ENCODE results near the gene AGAP2. TPM values are rescaled to one million over a fixed set of nuclear protein-coding genes. Genes with fewer than 3 reads are reported as not detected.

Gene AGAP2
- polyA plus RNA-seq, 1 donor (not counting 4 experiments of a cell fraction or from before 2014, with no cell fraction given), result 0.13 TPM

- no peaks in the 10 kb centered on the region for H3K9me3 ChIP-seq (ENCODE audit: control insufficient read depth, low read depth, low read length)
- no peak for FAIRE-seq
- H3K4me3 ChIP-seq (ENCODE audit: control insufficient read depth in 2 of 3, extremely low read depth in 1 of 3, insufficient read depth in 2 of 3, low read depth in 1 of 3, low read length in 3 of 3), result no peak overlapping the region
- dilution Hi-C loops (cut with MboI; ENCODE audit: extremely low pct_ligation_motif_present, low sequenced_read_pairs), result no loop called here
- H3K27me3 ChIP-seq (ENCODE audit: control insufficient read depth, extremely low read depth, insufficient read depth, low read length), result no peaks in the 10 kb centered on the region
- H3K4me2 ChIP-seq (ENCODE audit: control insufficient read depth, extremely low read depth, insufficient read depth, low read depth, low read length), result no peak overlapping the region
- DNase-seq (ENCODE audit: low read depth, low spot score), result no peak
- TF ChIP-seq CTCF (optimal IDR thresholded peaks at IDR 0.05 in 1 of 3, IDR thresholded peaks at IDR 0.05 in 1 of 3, conservative IDR thresholded peaks at IDR 0.05 in 1 of 3; ENCODE audit: extremely low read depth in 1 of 3, insufficient read depth in 2 of 3, low read length in 3 of 3) (no peak), EZH2 (IDR thresholded peaks at IDR 0.05; ENCODE audit: low read length) (no peak)
- H3K9me1 ChIP-seq (ENCODE audit: control insufficient read depth, extremely low read depth, insufficient read depth, low read length), result no peaks in the 10 kb centered on the region
- no peaks in the 10 kb centered on the region for H3K79me2 ChIP-seq (ENCODE audit: control insufficient read depth, insufficient read depth, low read length)
- H3K36me3 ChIP-seq (ENCODE audit: control insufficient read depth in 2 of 2, extremely low read depth in 1 of 2, insufficient read depth in 2 of 2, low read length in 2 of 2), result peaks cover 9 to 16% of the 10 kb centered on the region in 2 experiments
- no peaks in the 10 kb centered on the region for H3K4me1 ChIP-seq (ENCODE audit: control insufficient read depth, extremely low read depth, insufficient read depth, low read length)
- no peaks in the 10 kb centered on the region for H4K20me1 ChIP-seq (ENCODE audit: control insufficient read depth, extremely low read depth, insufficient read depth, low read length)
- H2AFZ ChIP-seq (ENCODE audit: control insufficient read depth, low read length), result no peak overlapping the region
- H3K27ac ChIP-seq (ENCODE audit: control insufficient read depth, insufficient read depth, low read length), result no peak overlapping the region
- H3K9ac ChIP-seq (ENCODE audit: control insufficient read depth, extremely low read depth, insufficient read depth, low read length), result no peak overlapping the region
Observed at GRCh38 chr12:57717131-57717530, 21.4 kb downstream of the AGAP2 start.

- H3K9me1 ChIP-seq (ENCODE audit: control insufficient read depth, extremely low read depth, insufficient read depth, low read length), result no peaks in the 10 kb centered on the region
- no peak for TF ChIP-seq CTCF (optimal IDR thresholded peaks at IDR 0.05 in 1 of 3, IDR thresholded peaks at IDR 0.05 in 1 of 3, conservative IDR thresholded peaks at IDR 0.05 in 1 of 3; ENCODE audit: extremely low read depth in 1 of 3, insufficient read depth in 2 of 3, low read length in 3 of 3)
- TF ChIP-seq EZH2 (IDR thresholded peaks at IDR 0.05; ENCODE audit: low read length), result no peak
- no peak overlapping the region for H2AFZ ChIP-seq (ENCODE audit: control insufficient read depth, low read length)
- no peak overlapping the region for H3K4me2 ChIP-seq (ENCODE audit: control insufficient read depth, extremely low read depth, insufficient read depth, low read depth, low read length)
- no peaks in the 10 kb centered on the region for H3K4me1 ChIP-seq (ENCODE audit: control insufficient read depth, extremely low read depth, insufficient read depth, low read length)
- FAIRE-seq, result no peak
- no peak overlapping the region for H3K9ac ChIP-seq (ENCODE audit: control insufficient read depth, extremely low read depth, insufficient read depth, low read length)
- peaks cover 9 to 15% of the 10 kb centered on the region in 2 experiments for H3K36me3 ChIP-seq (ENCODE audit: control insufficient read depth in 2 of 2, extremely low read depth in 1 of 2, insufficient read depth in 2 of 2, low read length in 2 of 2)
- DNase-seq (ENCODE audit: low read depth, low spot score), result no peak
- H3K9me3 ChIP-seq (ENCODE audit: control insufficient read depth, low read depth, low read length), result no peaks in the 10 kb centered on the region
- no peak overlapping the region for H3K27ac ChIP-seq (ENCODE audit: control insufficient read depth, insufficient read depth, low read length)
- dilution Hi-C loops (cut with MboI; ENCODE audit: extremely low pct_ligation_motif_present, low sequenced_read_pairs), result no loop called here
- no peaks in the 10 kb centered on the region for H3K79me2 ChIP-seq (ENCODE audit: control insufficient read depth, insufficient read depth, low read length)
- no peaks in the 10 kb centered on the region for H4K20me1 ChIP-seq (ENCODE audit: control insufficient read depth, extremely low read depth, insufficient read depth, low read length)
- no peak overlapping the region for H3K4me3 ChIP-seq (ENCODE audit: control insufficient read depth in 2 of 3, extremely low read depth in 1 of 3, insufficient read depth in 2 of 3, low read depth in 1 of 3, low read length in 3 of 3)
- no peaks in the 10 kb centered on the region for H3K27me3 ChIP-seq (ENCODE audit: control insufficient read depth, extremely low read depth, insufficient read depth, low read length)
Observed at GRCh38 chr12:57716305-57716704, 22.2 kb downstream of the AGAP2 start.
